Measurements from ENCODE around the gene PSMG4.
A peak's percentile ranks its signal among the peaks of the same experiment; 100 is the strongest.

Gene PSMG4

DNA sequence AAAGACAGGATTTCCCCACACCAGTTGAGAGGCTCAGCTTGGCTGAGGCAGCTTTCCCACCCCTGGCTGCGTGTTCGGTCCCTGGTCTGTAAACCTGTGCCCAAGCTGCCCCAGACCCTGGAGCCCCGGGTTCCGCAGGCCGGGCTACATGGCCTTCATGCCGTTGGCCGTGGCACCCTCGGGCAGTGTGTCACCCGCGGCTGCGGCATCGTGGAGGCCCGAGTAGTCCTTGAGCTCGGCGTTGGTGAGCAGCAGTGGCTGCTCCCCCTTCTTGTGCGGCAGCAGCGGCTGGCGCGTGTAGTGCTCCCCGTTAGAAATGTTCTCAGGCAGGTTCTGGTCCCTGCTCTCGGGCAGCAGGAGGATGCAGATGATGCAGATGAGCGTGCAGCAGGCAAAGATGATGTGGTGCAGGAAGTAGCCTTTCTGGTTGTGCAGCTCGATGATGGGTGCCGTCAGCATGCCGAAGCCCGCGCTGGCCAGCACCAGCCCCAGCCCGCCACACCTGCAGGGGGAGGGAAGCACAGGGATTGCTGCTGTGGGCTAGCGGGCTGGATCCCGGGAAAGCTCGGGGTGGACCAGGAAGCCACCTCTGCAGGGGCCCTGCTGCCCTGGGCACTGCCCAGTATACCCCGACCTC, 14.3 kb downstream of the PSMG4 start:
- no peak for DNase-seq (ENCODE audit: extremely low read depth, low read depth)
- no peak overlapping the region for H3K4me3 ChIP-seq (replicated peaks; ENCODE audit: low read depth, low read length)
- TF ChIP-seq, protein P1, sequence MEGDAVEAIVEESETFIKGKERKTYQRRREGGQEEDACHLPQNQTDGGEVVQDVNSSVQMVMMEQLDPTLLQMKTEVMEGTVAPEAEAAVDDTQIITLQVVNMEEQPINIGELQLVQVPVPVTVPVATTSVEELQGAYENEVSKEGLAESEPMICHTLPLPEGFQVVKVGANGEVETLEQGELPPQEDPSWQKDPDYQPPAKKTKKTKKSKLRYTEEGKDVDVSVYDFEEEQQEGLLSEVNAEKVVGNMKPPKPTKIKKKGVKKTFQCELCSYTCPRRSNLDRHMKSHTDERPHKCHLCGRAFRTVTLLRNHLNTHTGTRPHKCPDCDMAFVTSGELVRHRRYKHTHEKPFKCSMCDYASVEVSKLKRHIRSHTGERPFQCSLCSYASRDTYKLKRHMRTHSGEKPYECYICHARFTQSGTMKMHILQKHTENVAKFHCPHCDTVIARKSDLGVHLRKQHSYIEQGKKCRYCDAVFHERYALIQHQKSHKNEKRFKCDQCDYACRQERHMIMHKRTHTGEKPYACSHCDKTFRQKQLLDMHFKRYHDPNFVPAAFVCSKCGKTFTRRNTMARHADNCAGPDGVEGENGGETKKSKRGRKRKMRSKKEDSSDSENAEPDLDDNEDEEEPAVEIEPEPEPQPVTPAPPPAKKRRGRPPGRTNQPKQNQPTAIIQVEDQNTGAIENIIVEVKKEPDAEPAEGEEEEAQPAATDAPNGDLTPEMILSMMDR (IDR thresholded peaks at IDR 0.05; ENCODE audit: low read depth, low read length, missing control alignments): no peak

DNA sequence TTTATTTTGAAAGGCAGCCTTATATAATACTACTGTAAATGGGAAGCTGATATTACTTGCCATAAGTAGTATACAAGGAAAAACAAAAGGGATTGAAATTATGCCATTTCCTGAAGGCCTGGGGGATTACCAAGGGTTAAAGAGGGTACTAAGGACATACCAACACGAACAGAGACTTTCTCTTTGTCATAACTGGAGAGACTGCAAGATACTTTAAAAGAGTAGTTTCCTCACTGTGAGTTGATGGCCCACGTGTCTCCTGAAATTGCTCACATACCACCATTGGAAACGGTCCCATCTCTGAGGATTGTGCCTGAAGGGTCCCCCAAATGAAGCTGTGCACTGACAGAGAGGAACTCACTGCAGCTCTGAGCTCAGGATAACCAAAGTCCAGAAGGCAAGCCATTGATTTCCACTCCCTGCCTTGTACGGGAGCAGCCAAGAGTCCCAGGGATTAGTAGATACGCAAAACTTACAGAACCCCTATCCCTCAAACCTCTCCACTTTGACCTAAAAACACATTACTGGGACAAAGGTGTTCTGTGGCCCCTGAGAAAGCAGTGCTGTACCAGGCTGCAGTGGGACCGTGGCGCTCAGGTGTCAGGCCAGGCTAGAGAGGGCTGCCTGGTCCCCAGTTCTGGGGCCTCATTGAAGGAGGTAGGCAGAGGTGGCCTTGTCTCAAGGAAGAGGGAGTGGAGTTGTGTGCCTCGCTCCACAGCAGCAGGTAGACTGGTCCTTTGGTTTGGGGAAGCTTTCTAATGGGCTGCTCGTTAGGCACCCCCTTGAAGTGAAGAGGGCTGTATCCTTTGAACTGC, 15.2 kb downstream of the PSMG4 start:
- TF ChIP-seq, protein P1 (IDR thresholded peaks at IDR 0.05; ENCODE audit: low read depth, low read length, missing control alignments): no peak
- no peak for DNase-seq (ENCODE audit: extremely low read depth, low read depth)
- H3K4me3 ChIP-seq (replicated peaks; ENCODE audit: low read depth, low read length): no peak overlapping the region

DNA sequence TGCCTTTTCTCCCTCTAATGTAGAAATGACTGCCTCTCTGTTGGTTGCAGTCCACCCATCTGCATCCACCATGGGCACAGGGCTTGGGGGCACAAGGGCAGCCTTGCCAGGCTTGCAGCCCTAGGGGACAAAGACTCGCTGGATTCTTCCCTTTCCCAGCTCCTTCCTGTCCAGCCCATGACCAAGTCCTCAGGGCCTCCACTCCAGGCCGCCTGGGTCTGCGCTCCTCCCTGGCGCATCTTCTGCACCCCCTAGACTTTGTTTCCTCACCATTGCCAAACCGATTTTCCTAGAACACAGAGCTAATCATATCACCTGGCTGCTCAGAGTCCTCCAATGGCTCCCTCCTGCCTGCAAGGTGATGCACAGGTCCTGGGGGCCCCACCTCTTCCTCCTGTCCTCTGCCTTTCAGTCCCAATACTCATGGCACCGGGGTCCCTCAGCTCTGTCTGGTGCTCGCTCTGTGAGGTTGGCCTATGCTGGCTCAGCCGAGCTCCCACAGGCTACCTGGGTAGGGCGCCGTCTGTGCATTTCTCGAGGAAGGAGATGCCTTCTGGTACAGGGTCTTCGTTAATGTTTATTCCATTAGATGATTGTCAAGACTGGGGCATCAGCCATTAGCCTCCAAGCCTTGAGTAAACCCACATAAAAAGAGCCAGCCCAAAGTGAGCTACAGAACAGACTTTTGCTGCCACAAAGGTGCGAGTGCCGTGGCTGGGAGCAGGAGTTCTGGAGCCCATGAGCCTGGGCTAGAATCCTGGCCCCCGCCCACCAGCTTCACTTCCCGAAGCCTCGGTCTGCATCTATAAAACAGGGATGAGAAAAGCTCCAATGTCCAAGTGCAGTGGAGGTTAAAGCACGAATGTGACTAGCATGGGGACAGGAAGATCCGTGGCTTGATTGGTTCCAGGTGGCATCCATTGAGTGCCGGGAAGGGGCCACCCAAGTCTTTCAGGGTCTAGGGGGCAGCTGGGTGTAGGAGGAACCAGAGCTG, 17.7 kb downstream of the PSMG4 start:
- no peak overlapping the region for H3K4me3 ChIP-seq (replicated peaks; ENCODE audit: low read depth, low read length)
- no peak for DNase-seq (ENCODE audit: extremely low read depth, low read depth)
- TF ChIP-seq, protein P1 (IDR thresholded peaks at IDR 0.05; ENCODE audit: low read depth, low read length, missing control alignments): no peak

DNA sequence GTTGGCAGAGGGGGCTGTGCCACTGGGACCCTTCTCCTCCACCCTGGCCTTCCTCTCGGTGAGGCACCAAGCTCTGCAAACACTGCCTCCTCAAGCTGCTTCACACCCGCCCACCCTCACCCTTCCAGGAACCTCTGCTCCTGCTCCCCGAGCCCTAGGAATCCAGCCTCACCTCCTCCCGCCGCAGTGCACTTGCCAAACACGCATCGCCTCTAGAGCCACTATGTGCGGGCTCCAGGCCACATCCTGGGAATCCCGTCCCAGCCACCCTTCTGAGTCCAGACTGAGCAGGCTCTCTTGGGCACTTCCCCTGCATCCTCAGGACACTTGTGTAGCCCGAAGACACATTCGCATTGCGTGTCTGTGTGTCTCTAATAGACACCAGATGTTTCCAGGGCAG, 18.5 kb downstream of the PSMG4 start:
- peak; percentile 17 for DNase-seq (ENCODE audit: extremely low read depth, low read depth)
- no peak overlapping the region for H3K4me3 ChIP-seq (replicated peaks; ENCODE audit: low read depth, low read length)
- TF ChIP-seq, protein P1 (IDR thresholded peaks at IDR 0.05; ENCODE audit: low read depth, low read length, missing control alignments): no peak

DNA sequence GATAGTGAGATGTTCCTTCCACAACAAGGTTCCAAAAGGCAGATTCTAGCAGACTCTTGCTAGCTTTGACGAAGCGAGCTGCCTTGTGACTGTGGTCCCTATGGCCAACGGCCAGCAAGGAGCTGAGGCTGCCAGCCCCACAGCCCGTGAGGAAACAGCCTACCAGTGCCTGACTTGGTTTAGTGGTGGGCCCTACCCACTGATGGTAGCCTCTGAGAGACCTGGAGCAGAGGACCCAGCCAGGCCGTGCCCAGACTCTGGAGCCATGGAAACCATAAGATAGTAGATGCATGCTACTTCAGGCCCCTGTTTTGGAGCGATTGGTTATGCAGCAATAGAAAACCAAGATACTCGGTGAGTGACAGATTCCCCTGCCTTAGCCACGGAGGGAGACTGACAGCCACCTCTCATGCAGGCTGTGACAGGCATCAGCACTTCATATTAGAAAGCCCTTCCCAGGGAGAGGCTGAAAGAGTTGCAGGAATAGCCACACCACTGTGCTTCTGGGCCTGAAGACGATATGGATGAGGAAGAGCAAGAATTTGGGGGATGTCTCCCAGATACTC, 19.2 kb downstream of the PSMG4 start:
- no peak for DNase-seq (ENCODE audit: extremely low read depth, low read depth)
- TF ChIP-seq, protein P1 (IDR thresholded peaks at IDR 0.05; ENCODE audit: low read depth, low read length, missing control alignments): no peak
- H3K4me3 ChIP-seq (replicated peaks; ENCODE audit: low read depth, low read length): no peak overlapping the region

DNA sequence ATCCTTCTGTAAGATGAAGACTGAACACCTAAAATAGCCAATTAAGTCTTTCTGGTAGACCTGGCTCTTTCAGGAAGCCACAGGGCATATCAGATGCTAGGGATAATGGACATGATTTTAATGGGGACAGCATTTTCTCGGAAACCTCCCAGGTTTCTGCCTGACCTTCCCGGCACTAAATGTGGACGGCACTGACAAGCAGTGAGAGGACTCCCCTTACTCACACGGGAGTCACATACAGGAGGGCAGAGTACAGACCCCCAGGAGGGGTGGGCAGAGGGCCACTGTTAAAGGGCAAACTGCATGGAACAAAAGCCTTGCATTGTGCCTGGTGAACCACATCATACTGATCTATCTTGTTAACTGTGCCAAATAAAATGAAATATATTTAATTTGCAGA, 19.9 kb downstream of the PSMG4 start:
- H3K4me3 ChIP-seq (replicated peaks; ENCODE audit: low read depth, low read length): no peak overlapping the region
- TF ChIP-seq, protein P1 (IDR thresholded peaks at IDR 0.05; ENCODE audit: low read depth, low read length, missing control alignments): no peak
- no peak for DNase-seq (ENCODE audit: extremely low read depth, low read depth)
